ENCODE results near the gene TBX15. TPM values are rescaled to one million over a fixed set of nuclear protein-coding genes. Genes with fewer than 3 reads are reported as not detected.

Gene TBX15
- total RNA-seq, 2 experiments from 2014 or later: not detected

- Mint-ChIP-seq H3K27ac (no peak overlapping the region), H3K27me3 (peaks cover 79% of the 10 kb centered on the region), H3K36me3 (peaks cover 2% of the 10 kb centered on the region), H3K4me3 (no peak overlapping the region), H3K4me1 (peaks cover 6% of the 10 kb centered on the region), H3K9me3 (no peaks in the 10 kb centered on the region)
- ATAC-seq (ENCODE audit: low read depth): no peak
- POLR2A ChIA-PET: no interaction called here
- no peak for DNase-seq
Measured at GRCh38 chr1:118997225-118997624, 9.1 kb upstream of the TBX15 start.

- peaks cover 79% of the 10 kb centered on the region for H3K27me3 Mint-ChIP-seq
- H3K9me3 Mint-ChIP-seq: peaks cover 4% of the 10 kb centered on the region
- no peak overlapping the region for H3K27ac Mint-ChIP-seq
- POLR2A ChIA-PET: no interaction called here
- peaks cover 2% of the 10 kb centered on the region for H3K36me3 Mint-ChIP-seq
- ATAC-seq (ENCODE audit: low read depth) (no peak), DNase-seq (no peak)
- H3K4me3 Mint-ChIP-seq: no peak overlapping the region
- H3K4me1 Mint-ChIP-seq: peaks cover 2% of the 10 kb centered on the region
Measured at GRCh38 chr1:118995312-118996016, 7.3 kb upstream of the TBX15 start.

- Mint-ChIP-seq H3K27ac (no peak overlapping the region), H3K27me3 (peaks cover 80% of the 10 kb centered on the region), H3K9me3 (peaks cover 4% of the 10 kb centered on the region), H3K4me1 (peaks cover 3% of the 10 kb centered on the region), H3K4me3 (no peak overlapping the region), H3K36me3 (peaks cover 2% of the 10 kb centered on the region)
- POLR2A ChIA-PET: no interaction called here
- DNase-seq (no peak), ATAC-seq (ENCODE audit: low read depth) (no peak)
Measured at GRCh38 chr1:118993700-118994026, 5.5 kb upstream of the TBX15 start.

- Mint-ChIP-seq H3K9me3 (peaks cover 4% of the 10 kb centered on the region), H3K27ac (no peak overlapping the region), H3K4me1 (peaks cover 3% of the 10 kb centered on the region), H3K27me3 (peaks cover 80% of the 10 kb centered on the region), H3K4me3 (no peak overlapping the region), H3K36me3 (peaks cover 2% of the 10 kb centered on the region)
- no peak for ATAC-seq (ENCODE audit: low read depth)
- POLR2A ChIA-PET: no interaction called here
- DNase-seq: no peak
Measured at GRCh38 chr1:118992868-118993699, 4.9 kb upstream of the TBX15 start.

GRCh38 chr1:118992237-118992825 is 4.2 kb upstream of the TBX15 start:
- DNase-seq (no peak), ATAC-seq (ENCODE audit: low read depth) (no peak)
- H3K36me3 Mint-ChIP-seq: peaks cover 2% of the 10 kb centered on the region
- POLR2A ChIA-PET: no interaction called here
- H3K9me3 Mint-ChIP-seq: peaks cover 4% of the 10 kb centered on the region
- H3K4me1 Mint-ChIP-seq: peaks cover 3% of the 10 kb centered on the region
- H3K27me3 Mint-ChIP-seq: peaks cover 79% of the 10 kb centered on the region
- no peak overlapping the region for H3K27ac Mint-ChIP-seq
- H3K4me3 Mint-ChIP-seq: peak overlapping the region; percentile 19

- POLR2A ChIA-PET: no interaction called here
- DNase-seq (no peak), ATAC-seq (ENCODE audit: low read depth) (no peak)
- H3K36me3 Mint-ChIP-seq: peaks cover 2% of the 10 kb centered on the region
- peaks cover 8% of the 10 kb centered on the region for H3K4me1 Mint-ChIP-seq
- H3K4me3 Mint-ChIP-seq: no peak overlapping the region
- peaks cover 6% of the 10 kb centered on the region for H3K9me3 Mint-ChIP-seq
- H3K27ac Mint-ChIP-seq: peak overlapping the region; percentile 16
- peaks cover 83% of the 10 kb centered on the region for H3K27me3 Mint-ChIP-seq
Measured at GRCh38 chr1:118991448-118991847, 3.3 kb upstream of the TBX15 start.

GRCh38 chr1:118990513-118991152 is 2.5 kb upstream of the TBX15 start:
- Mint-ChIP-seq H3K9me3 (peaks cover 9% of the 10 kb centered on the region), H3K36me3 (peaks cover 2% of the 10 kb centered on the region), H3K4me3 (no peak overlapping the region), H3K27me3 (peaks cover 85% of the 10 kb centered on the region), H3K27ac (no peak overlapping the region), H3K4me1 (peaks cover 8% of the 10 kb centered on the region)
- POLR2A ChIA-PET: no interaction called here
- no peak for ATAC-seq (ENCODE audit: low read depth)
- no peak for DNase-seq

GRCh38 chr1:118989878-118990378 is 1.8 kb upstream of the TBX15 start:
- Mint-ChIP-seq H3K9me3 (peaks cover 9% of the 10 kb centered on the region), H3K27me3 (peaks cover 92% of the 10 kb centered on the region), H3K4me1 (peaks cover 12% of the 10 kb centered on the region), H3K36me3 (peaks cover 2% of the 10 kb centered on the region), H3K27ac (no peak overlapping the region), H3K4me3 (no peak overlapping the region)
- ATAC-seq (ENCODE audit: low read depth) (no peak), DNase-seq (no peak)
- POLR2A ChIA-PET: no interaction called here

- Mint-ChIP-seq H3K36me3 (peaks cover 2% of the 10 kb centered on the region), H3K4me3 (peak overlapping the region; percentile 22), H3K27me3 (peaks cover 92% of the 10 kb centered on the region), H3K9me3 (peaks cover 12% of the 10 kb centered on the region), H3K27ac (peak overlapping the region; percentile 30), H3K4me1 (peaks cover 15% of the 10 kb centered on the region)
- ATAC-seq (ENCODE audit: low read depth): no peak
- POLR2A ChIA-PET: no interaction called here
- no peak for DNase-seq
Measured at GRCh38 chr1:118989006-118989815, 1.1 kb upstream of the TBX15 start.

- H3K9me3 Mint-ChIP-seq: peaks cover 23% of the 10 kb centered on the region
- peak overlapping the region; percentile 63 for H3K4me3 Mint-ChIP-seq
- H3K27ac Mint-ChIP-seq: peak overlapping the region; percentile 70
- no peak for DNase-seq
- peaks cover 15% of the 10 kb centered on the region for H3K4me1 Mint-ChIP-seq
- peaks cover 3% of the 10 kb centered on the region for H3K36me3 Mint-ChIP-seq
- peaks cover 95% of the 10 kb centered on the region for H3K27me3 Mint-ChIP-seq
- ATAC-seq (ENCODE audit: low read depth): no peak
- POLR2A ChIA-PET: no interaction called here
Measured at GRCh38 chr1:118987468-118988185, 516 bp downstream of the TBX15 start.

GRCh38 chr1:118986555-118987467 is 1.3 kb downstream of the TBX15 start:
- Mint-ChIP-seq H3K36me3 (peaks cover 2% of the 10 kb centered on the region), H3K4me1 (peaks cover 15% of the 10 kb centered on the region), H3K4me3 (peak overlapping the region; percentile 63), H3K27ac (peak overlapping the region; percentile 70), H3K9me3 (peaks cover 23% of the 10 kb centered on the region), H3K27me3 (peaks cover 93% of the 10 kb centered on the region)
- ATAC-seq (ENCODE audit: low read depth) (no peak), DNase-seq (no peak)
- POLR2A ChIA-PET: interaction anchor here (0.8 kb wide), 1 partner anchor 21 kb away, joined by 3 read pairs; no protein-coding TSS in a partner anchor

All from activated naive CD8-positive, alpha-beta T cell treated with anti-CD3 and anti-CD28 coated beads, Interleukin-2, amount 10 ng/mL, durations not matched to agents 7 days and 5 days (primary cell).